Measurements from ENCODE around the gene LAMP1. TPM values are rescaled to one million over a fixed set of nuclear protein-coding genes. Genes with fewer than 3 reads are reported as not detected.

The LAMP1 gene
- total and polyA plus RNA-seq, 2 donors (not counting 1 experiment from before 2014, with no cell fraction given) = 219 to 230 TPM

DNA sequence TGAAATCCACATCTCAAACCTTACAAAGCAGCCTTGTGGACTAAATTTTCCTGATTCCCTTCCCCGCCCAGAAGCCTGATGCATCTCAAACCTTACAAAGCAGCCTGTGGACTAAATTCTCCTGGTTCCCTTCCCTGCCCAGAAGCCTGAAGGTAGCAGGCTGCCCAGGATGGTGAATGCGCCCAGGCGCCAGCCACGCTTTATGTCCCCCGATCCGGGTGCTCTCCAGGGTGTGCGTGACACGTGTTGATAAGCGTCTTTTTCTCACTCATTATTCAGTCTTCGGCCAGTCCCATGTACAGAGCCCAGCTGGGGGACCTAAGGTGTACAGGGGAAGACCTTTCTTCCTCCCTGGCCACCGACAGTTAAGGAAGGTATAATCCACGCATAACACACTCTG is 31.8 kb downstream of the LAMP1 start:
- Histone ChIP-seq H3K36me3 (ENCODE audit: control insufficient read depth, insufficient read depth, low read length) (peaks cover 1% of the 10 kb centered on the region), H3K79me2 (ENCODE audit: control insufficient read depth, insufficient read depth, low read length) (no peaks in the 10 kb centered on the region), H3K4me2 (ENCODE audit: extremely low read depth, insufficient read depth, low read length) (no peak overlapping the region), H3K27ac (ENCODE audit: insufficient read depth, low read length) (no peak overlapping the region), H3K9ac (ENCODE audit: insufficient read depth, low read length) (no peak overlapping the region), H3K4me3 (replicated peaks in 1 of 4; ENCODE audit: control extremely low read depth in 1 of 4, insufficient read depth in 1 of 4, low read depth in 3 of 4, low read length in 4 of 4) (no peak overlapping the region), H3K4me1 (ENCODE audit: control insufficient read depth, extremely low read depth, insufficient read depth, low read length) (no peaks in the 10 kb centered on the region), H4K20me1 (ENCODE audit: control insufficient read depth, extremely low read depth, insufficient read depth, low read length) (no peaks in the 10 kb centered on the region), H2AFZ (ENCODE audit: low read length) (no peak overlapping the region), H3K9me3 (ENCODE audit: control insufficient read depth, insufficient read depth, low read depth, low read length) (no peaks in the 10 kb centered on the region), H3K27me3 (ENCODE audit: control insufficient read depth, insufficient read depth, low read length) (no peaks in the 10 kb centered on the region)
- no peak for DNase-seq (ENCODE audit: low read depth in 2 of 2)
- TF ChIP-seq, protein P1, sequence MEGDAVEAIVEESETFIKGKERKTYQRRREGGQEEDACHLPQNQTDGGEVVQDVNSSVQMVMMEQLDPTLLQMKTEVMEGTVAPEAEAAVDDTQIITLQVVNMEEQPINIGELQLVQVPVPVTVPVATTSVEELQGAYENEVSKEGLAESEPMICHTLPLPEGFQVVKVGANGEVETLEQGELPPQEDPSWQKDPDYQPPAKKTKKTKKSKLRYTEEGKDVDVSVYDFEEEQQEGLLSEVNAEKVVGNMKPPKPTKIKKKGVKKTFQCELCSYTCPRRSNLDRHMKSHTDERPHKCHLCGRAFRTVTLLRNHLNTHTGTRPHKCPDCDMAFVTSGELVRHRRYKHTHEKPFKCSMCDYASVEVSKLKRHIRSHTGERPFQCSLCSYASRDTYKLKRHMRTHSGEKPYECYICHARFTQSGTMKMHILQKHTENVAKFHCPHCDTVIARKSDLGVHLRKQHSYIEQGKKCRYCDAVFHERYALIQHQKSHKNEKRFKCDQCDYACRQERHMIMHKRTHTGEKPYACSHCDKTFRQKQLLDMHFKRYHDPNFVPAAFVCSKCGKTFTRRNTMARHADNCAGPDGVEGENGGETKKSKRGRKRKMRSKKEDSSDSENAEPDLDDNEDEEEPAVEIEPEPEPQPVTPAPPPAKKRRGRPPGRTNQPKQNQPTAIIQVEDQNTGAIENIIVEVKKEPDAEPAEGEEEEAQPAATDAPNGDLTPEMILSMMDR (conservative IDR thresholded peaks at IDR 0.05 in 1 of 2, IDR thresholded peaks at IDR 0.05 in 1 of 2; ENCODE audit: low read depth in 1 of 2, low read length in 2 of 2) = no peak
- no peak for TF ChIP-seq EZH2 (IDR thresholded peaks at IDR 0.05; ENCODE audit: low read length, missing control alignments)

DNA sequence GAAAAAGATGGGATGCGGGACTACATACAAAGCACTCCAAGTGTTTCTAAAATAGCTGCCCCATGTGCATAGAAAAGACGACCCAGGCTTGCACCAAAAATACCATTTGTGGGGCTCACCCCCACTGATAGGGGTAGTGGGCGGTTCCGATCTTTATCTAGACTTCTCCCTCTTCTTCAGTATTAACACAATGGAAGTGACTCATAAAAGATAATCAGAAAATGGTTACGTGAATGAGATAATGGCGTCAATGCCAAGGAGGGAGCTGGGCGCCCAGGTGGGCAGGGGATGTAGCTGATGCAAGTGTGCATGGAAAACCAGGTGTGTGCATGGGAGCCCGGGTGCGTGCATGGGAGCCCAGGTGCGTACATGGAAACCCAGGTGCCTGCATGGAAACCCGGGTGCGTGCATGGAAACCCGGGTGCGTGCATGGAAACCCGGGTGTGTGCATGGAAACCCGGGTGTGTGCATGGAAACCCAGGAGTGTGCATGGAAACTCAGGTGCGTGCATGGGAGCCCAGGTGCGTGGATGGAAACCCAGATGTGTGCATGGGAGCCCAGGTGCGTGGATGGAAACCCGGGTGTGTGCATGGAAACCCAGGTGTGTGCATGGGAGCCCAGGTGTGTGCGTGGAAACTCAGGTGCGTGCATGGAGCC is 32.7 kb downstream of the LAMP1 start:
- no peak overlapping the region for H3K27ac ChIP-seq (ENCODE audit: insufficient read depth, low read length)
- H3K4me2 ChIP-seq (ENCODE audit: extremely low read depth, insufficient read depth, low read length) = no peak overlapping the region
- TF ChIP-seq, protein P1 (conservative IDR thresholded peaks at IDR 0.05 in 1 of 2, IDR thresholded peaks at IDR 0.05 in 1 of 2; ENCODE audit: low read depth in 1 of 2, low read length in 2 of 2) = no peak
- no peak for TF ChIP-seq EZH2 (IDR thresholded peaks at IDR 0.05; ENCODE audit: low read length, missing control alignments)
- no peaks in the 10 kb centered on the region for H3K27me3 ChIP-seq (ENCODE audit: control insufficient read depth, insufficient read depth, low read length)
- no peaks in the 10 kb centered on the region for H3K4me1 ChIP-seq (ENCODE audit: control insufficient read depth, extremely low read depth, insufficient read depth, low read length)
- no peaks in the 10 kb centered on the region for H3K79me2 ChIP-seq (ENCODE audit: control insufficient read depth, insufficient read depth, low read length)
- H3K9ac ChIP-seq (ENCODE audit: insufficient read depth, low read length) = no peak overlapping the region
- no peak overlapping the region for H3K4me3 ChIP-seq (replicated peaks in 1 of 4; ENCODE audit: control extremely low read depth in 1 of 4, insufficient read depth in 1 of 4, low read depth in 3 of 4, low read length in 4 of 4)
- no peak for DNase-seq (ENCODE audit: low read depth in 2 of 2)
- H3K9me3 ChIP-seq (ENCODE audit: control insufficient read depth, insufficient read depth, low read depth, low read length) = no peaks in the 10 kb centered on the region
- no peak overlapping the region for H2AFZ ChIP-seq (ENCODE audit: low read length)
- no peaks in the 10 kb centered on the region for H4K20me1 ChIP-seq (ENCODE audit: control insufficient read depth, extremely low read depth, insufficient read depth, low read length)
- no peaks in the 10 kb centered on the region for H3K36me3 ChIP-seq (ENCODE audit: control insufficient read depth, insufficient read depth, low read length)

DNA sequence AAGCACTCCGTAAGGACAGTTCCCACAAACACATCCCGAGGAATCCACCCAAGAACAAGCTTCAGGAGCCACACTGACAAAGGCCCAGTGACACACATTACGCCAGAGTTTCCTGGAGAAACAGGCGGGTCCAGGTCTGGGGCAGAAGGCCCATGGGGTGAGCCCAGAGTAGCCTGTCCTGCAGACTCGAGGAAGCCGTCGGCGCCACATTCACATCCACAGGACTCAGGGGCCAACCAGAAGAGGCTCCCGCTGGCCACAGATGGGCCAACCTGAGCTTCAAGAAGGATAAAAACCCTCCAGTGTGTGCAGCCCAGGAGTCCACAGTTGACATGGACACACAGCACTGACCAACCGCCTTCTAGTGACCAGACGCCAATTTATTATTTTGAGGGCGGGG is 35.6 kb downstream of the LAMP1 start:
- Histone ChIP-seq H3K9ac (ENCODE audit: insufficient read depth, low read length) (no peak overlapping the region), H3K79me2 (ENCODE audit: control insufficient read depth, insufficient read depth, low read length) (no peaks in the 10 kb centered on the region), H3K9me3 (ENCODE audit: control insufficient read depth, insufficient read depth, low read depth, low read length) (no peaks in the 10 kb centered on the region), H3K4me3 (replicated peaks in 1 of 4; ENCODE audit: control extremely low read depth in 1 of 4, insufficient read depth in 1 of 4, low read depth in 3 of 4, low read length in 4 of 4) (no peak overlapping the region), H2AFZ (ENCODE audit: low read length) (no peak overlapping the region), H3K27ac (ENCODE audit: insufficient read depth, low read length) (no peak overlapping the region), H4K20me1 (ENCODE audit: control insufficient read depth, extremely low read depth, insufficient read depth, low read length) (no peaks in the 10 kb centered on the region), H3K4me2 (ENCODE audit: extremely low read depth, insufficient read depth, low read length) (no peak overlapping the region), H3K36me3 (ENCODE audit: control insufficient read depth, insufficient read depth, low read length) (no peaks in the 10 kb centered on the region), H3K27me3 (ENCODE audit: control insufficient read depth, insufficient read depth, low read length) (no peaks in the 10 kb centered on the region), H3K4me1 (ENCODE audit: control insufficient read depth, extremely low read depth, insufficient read depth, low read length) (no peaks in the 10 kb centered on the region)
- TF ChIP-seq, protein P1 (conservative IDR thresholded peaks at IDR 0.05 in 1 of 2, IDR thresholded peaks at IDR 0.05 in 1 of 2; ENCODE audit: low read depth in 1 of 2, low read length in 2 of 2) = no peak
- TF ChIP-seq EZH2 (IDR thresholded peaks at IDR 0.05; ENCODE audit: low read length, missing control alignments) = no peak
- DNase-seq (ENCODE audit: low read depth in 2 of 2) = no peak

Data from fibroblast of lung (primary cell).